K562 (cell line): ENCODE measurements around the gene ZNF480. TPM values are rescaled to one million over a fixed set of nuclear protein-coding genes. Genes with fewer than 3 reads are reported as not detected.

Experiments
- MAFF ChIP-seq: IDR thresholded peaks from 2 replicates; pipeline ENCODE4 v1.6.1; 2012; ENCODE audit warnings: low read length, improper control_type of control experiment
- MTA3 ChIP-seq: fragments of 450-650 bp; formaldehyde crosslinking; IDR thresholded peaks from 2 replicates; pipeline ENCODE4 v1.6.1; 2017; ENCODE audit warnings: mild to moderate bottlenecking, borderline replicate concordance
- polyA plus RNA-seq, 8 experiments: library from polyadenylated mRNA; depleted of rRNA in 4 of 8; stranded (reverse) in 5 of 8; unstranded in 3 of 8; fragments of >200 nt; fragmentation: Nextera tagmentation in 2 of 8; fragmentation: Illumina TruSeq in 1 of 8; extraction: Ambion mirVana in 2 of 8; extraction: Trizol in 1 of 8; gene quantifications; 2 replicates each; pipeline versions ENCODE4 v1.2.1 to v1.2.3, GENCODE V29; 2011 to 2014; ENCODE audit warnings: inconsistent platforms in 1 of 8, missing spikeins in 1 of 8
- total RNA-seq, 7 experiments: library from RNA; depleted of rRNA in 6 of 7; stranded (reverse); fragments of >200 nt in 6 of 7; fragmentation: Illumina TruSeq in 2 of 7; extraction: Trizol in 2 of 7; gene quantifications; 2 replicates each; pipeline versions ENCODE4 v1.2.1 to v1.2.3, GENCODE V29; 2011 to 2021; ENCODE audit warnings: low replicate concordance in 1 of 7
- TF ChIP-seq, protein P1 (sequence below): fragments of 200-600 bp; sonication (generic); IDR thresholded peaks from one replicate; pipeline ENCODE4 v1.6.1; 2012; ENCODE audit warnings: mild to moderate bottlenecking, low read depth, low read length, inconsistent platforms
- TF ChIP-seq, protein P2 (sequence below), 2 experiments: fragments of 450-650 bp; IDR thresholded peaks; 2 replicates each; pipeline ENCODE4 v1.6.1; 2016
- TF ChIP-seq, protein P3 (sequence below), 2 experiments: fragments of 450-650 bp; IDR thresholded peaks; 2 replicates each; pipeline ENCODE4 v1.6.1; 2018; ENCODE audit warnings: mild to moderate bottlenecking in 2 of 2, low read depth in 1 of 2; ENCODE audit not compliant: partially characterized antibody in 2 of 2

The ZNF480 gene
- total and polyA plus RNA-seq, 9 of the 15 experiments (the other 6 are each of a cell fraction or from before 2014, with no cell fraction given): 10.4 to 31.1 (median 22.3) TPM

DNA sequence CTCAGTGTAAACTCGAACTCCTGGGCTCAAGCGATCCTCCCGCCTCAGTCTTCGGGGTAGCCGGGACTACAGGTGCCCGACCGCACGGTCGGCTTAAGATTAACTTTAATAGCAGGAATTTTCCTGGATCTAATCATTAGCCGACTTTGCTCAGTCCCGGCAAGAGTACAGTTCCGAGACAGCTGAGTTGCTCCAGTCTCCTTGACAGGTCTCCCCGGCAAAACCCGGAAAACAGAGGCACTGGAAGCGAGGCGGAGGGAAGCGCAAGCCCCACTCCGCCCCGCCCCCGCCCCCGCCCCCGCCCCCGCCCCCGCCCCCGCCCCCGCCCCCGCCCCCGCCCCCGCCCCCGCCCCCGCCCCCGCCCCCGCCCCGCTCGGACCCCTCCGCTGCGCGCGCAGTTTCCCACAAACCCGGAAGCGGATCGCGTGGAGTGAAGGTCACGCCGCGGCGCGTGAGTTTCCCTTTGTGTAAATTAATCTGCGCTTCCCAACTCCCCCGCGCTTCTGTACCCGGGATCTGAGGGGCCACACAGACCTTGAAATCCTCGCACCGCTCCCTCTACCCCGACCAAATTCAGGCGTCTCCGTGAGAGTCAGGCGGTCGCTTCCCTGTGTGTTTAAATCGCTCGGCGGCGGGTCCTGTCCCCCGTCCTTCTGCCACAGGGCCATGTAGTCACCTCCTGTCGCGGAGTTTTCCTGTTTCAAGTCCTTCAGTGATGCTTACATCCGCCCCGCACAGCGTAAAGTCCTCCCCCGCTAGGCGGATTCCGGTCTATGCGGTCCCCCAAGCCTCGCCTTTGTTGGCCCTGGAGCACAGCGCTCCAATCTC is at the start of gene ZNF480 (continued):
- TF ChIP-seq, protein P1, sequence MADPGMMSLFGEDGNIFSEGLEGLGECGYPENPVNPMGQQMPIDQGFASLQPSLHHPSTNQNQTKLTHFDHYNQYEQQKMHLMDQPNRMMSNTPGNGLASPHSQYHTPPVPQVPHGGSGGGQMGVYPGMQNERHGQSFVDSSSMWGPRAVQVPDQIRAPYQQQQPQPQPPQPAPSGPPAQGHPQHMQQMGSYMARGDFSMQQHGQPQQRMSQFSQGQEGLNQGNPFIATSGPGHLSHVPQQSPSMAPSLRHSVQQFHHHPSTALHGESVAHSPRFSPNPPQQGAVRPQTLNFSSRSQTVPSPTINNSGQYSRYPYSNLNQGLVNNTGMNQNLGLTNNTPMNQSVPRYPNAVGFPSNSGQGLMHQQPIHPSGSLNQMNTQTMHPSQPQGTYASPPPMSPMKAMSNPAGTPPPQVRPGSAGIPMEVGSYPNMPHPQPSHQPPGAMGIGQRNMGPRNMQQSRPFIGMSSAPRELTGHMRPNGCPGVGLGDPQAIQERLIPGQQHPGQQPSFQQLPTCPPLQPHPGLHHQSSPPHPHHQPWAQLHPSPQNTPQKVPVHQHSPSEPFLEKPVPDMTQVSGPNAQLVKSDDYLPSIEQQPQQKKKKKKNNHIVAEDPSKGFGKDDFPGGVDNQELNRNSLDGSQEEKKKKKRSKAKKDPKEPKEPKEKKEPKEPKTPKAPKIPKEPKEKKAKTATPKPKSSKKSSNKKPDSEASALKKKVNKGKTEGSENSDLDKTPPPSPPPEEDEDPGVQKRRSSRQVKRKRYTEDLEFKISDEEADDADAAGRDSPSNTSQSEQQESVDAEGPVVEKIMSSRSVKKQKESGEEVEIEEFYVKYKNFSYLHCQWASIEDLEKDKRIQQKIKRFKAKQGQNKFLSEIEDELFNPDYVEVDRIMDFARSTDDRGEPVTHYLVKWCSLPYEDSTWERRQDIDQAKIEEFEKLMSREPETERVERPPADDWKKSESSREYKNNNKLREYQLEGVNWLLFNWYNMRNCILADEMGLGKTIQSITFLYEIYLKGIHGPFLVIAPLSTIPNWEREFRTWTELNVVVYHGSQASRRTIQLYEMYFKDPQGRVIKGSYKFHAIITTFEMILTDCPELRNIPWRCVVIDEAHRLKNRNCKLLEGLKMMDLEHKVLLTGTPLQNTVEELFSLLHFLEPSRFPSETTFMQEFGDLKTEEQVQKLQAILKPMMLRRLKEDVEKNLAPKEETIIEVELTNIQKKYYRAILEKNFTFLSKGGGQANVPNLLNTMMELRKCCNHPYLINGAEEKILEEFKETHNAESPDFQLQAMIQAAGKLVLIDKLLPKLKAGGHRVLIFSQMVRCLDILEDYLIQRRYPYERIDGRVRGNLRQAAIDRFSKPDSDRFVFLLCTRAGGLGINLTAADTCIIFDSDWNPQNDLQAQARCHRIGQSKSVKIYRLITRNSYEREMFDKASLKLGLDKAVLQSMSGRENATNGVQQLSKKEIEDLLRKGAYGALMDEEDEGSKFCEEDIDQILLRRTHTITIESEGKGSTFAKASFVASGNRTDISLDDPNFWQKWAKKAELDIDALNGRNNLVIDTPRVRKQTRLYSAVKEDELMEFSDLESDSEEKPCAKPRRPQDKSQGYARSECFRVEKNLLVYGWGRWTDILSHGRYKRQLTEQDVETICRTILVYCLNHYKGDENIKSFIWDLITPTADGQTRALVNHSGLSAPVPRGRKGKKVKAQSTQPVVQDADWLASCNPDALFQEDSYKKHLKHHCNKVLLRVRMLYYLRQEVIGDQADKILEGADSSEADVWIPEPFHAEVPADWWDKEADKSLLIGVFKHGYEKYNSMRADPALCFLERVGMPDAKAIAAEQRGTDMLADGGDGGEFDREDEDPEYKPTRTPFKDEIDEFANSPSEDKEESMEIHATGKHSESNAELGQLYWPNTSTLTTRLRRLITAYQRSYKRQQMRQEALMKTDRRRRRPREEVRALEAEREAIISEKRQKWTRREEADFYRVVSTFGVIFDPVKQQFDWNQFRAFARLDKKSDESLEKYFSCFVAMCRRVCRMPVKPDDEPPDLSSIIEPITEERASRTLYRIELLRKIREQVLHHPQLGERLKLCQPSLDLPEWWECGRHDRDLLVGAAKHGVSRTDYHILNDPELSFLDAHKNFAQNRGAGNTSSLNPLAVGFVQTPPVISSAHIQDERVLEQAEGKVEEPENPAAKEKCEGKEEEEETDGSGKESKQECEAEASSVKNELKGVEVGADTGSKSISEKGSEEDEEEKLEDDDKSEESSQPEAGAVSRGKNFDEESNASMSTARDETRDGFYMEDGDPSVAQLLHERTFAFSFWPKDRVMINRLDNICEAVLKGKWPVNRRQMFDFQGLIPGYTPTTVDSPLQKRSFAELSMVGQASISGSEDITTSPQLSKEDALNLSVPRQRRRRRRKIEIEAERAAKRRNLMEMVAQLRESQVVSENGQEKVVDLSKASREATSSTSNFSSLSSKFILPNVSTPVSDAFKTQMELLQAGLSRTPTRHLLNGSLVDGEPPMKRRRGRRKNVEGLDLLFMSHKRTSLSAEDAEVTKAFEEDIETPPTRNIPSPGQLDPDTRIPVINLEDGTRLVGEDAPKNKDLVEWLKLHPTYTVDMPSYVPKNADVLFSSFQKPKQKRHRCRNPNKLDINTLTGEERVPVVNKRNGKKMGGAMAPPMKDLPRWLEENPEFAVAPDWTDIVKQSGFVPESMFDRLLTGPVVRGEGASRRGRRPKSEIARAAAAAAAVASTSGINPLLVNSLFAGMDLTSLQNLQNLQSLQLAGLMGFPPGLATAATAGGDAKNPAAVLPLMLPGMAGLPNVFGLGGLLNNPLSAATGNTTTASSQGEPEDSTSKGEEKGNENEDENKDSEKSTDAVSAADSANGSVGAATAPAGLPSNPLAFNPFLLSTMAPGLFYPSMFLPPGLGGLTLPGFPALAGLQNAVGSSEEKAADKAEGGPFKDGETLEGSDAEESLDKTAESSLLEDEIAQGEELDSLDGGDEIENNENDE: no peak
- TF ChIP-seq, protein P2, sequence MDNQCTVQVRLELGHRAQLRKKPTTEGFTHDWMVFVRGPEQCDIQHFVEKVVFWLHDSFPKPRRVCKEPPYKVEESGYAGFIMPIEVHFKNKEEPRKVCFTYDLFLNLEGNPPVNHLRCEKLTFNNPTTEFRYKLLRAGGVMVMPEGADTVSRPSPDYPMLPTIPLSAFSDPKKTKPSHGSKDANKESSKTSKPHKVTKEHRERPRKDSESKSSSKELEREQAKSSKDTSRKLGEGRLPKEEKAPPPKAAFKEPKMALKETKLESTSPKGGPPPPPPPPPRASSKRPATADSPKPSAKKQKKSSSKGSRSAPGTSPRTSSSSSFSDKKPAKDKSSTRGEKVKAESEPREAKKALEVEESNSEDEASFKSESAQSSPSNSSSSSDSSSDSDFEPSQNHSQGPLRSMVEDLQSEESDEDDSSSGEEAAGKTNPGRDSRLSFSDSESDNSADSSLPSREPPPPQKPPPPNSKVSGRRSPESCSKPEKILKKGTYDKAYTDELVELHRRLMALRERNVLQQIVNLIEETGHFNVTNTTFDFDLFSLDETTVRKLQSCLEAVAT (IDR thresholded peaks at IDR 0.05): no peak
- TF ChIP-seq, protein P3, sequence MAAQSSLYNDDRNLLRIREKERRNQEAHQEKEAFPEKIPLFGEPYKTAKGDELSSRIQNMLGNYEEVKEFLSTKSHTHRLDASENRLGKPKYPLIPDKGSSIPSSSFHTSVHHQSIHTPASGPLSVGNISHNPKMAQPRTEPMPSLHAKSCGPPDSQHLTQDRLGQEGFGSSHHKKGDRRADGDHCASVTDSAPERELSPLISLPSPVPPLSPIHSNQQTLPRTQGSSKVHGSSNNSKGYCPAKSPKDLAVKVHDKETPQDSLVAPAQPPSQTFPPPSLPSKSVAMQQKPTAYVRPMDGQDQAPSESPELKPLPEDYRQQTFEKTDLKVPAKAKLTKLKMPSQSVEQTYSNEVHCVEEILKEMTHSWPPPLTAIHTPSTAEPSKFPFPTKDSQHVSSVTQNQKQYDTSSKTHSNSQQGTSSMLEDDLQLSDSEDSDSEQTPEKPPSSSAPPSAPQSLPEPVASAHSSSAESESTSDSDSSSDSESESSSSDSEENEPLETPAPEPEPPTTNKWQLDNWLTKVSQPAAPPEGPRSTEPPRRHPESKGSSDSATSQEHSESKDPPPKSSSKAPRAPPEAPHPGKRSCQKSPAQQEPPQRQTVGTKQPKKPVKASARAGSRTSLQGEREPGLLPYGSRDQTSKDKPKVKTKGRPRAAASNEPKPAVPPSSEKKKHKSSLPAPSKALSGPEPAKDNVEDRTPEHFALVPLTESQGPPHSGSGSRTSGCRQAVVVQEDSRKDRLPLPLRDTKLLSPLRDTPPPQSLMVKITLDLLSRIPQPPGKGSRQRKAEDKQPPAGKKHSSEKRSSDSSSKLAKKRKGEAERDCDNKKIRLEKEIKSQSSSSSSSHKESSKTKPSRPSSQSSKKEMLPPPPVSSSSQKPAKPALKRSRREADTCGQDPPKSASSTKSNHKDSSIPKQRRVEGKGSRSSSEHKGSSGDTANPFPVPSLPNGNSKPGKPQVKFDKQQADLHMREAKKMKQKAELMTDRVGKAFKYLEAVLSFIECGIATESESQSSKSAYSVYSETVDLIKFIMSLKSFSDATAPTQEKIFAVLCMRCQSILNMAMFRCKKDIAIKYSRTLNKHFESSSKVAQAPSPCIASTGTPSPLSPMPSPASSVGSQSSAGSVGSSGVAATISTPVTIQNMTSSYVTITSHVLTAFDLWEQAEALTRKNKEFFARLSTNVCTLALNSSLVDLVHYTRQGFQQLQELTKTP (IDR thresholded peaks at IDR 0.05; ENCODE audit: low read depth in 1 of 2, partially characterized antibody in 2 of 2): no peak
- no peak for TF ChIP-seq MAFF
- TF ChIP-seq MTA3: no peak
